Common myeloid progenitor, CD34-positive (primary cell): ENCODE data around the gene ARPP21.

Experiments
- CTCF ChIA-PET: fragments of 350-600 bp; sonication (Branson Sonifier 250); formaldehyde crosslinking; loops from one replicate; lab custom pipeline; 2021; ENCODE audit warnings: antibody characterized with exemption; lab: Charles Lee
- POLR2A ChIA-PET: fragments of 350-600 bp; sonication (Branson Sonifier 250); formaldehyde crosslinking; loops from one replicate; lab custom pipeline; 2021; ENCODE audit warnings: antibody characterized with exemption; lab: Charles Lee
- DNase-seq, 3 donors: peaks; one replicate each; pipeline versions ENCODE4 v3.0.0 to v3.0.0-alpha.2; 2013
- H3K27ac ChIP-seq, 2 experiments: 1 replicate in 1 of 2; 2 replicates in 1 of 2; pipeline ENCODE4 v1.7.0; 2013; ENCODE audit warnings: inconsistent platforms in 2 of 2, low read length in 2 of 2, mild to moderate bottlenecking in 2 of 2, low read depth in 1 of 2, moderate library complexity in 1 of 2; ENCODE audit not compliant: severe bottlenecking in 2 of 2, insufficient read depth in 1 of 2, poor library complexity in 1 of 2
- H3K27me3 ChIP-seq, 5 experiments: replicated peaks in 2 of 5; 1 replicate in 3 of 5; 2 replicates in 2 of 5; pipeline versions ENCODE4 v1.6.1 to v1.7.0; 2013; ENCODE audit warnings: low read length in 4 of 5, mild to moderate bottlenecking in 2 of 5, moderate library complexity in 2 of 5, inconsistent platforms in 1 of 5; ENCODE audit not compliant: insufficient read depth in 5 of 5, control insufficient read depth in 4 of 5
- H3K36me3 ChIP-seq, 4 experiments: 1 replicate in 2 of 4; 2 replicates in 2 of 4; pipeline versions ENCODE4 v1.6.1 to v1.7.0; 2013; ENCODE audit warnings: low read length in 3 of 4, control low read depth in 1 of 4, mild to moderate bottlenecking in 1 of 4; ENCODE audit not compliant: control insufficient read depth in 4 of 4, insufficient read depth in 4 of 4
- H3K4me1 ChIP-seq, 4 experiments: 1 replicate in 3 of 4; 2 replicates in 1 of 4; pipeline versions ENCODE4 v1.6.1 to v1.7.1; 2013; ENCODE audit warnings: low read length in 3 of 4, mild to moderate bottlenecking in 3 of 4, control low read depth in 1 of 4, inconsistent platforms in 1 of 4, moderate library complexity in 1 of 4; ENCODE audit not compliant: control insufficient read depth in 4 of 4, insufficient read depth in 4 of 4; ENCODE audit errors: control extremely low read depth in 1 of 4
- H3K4me3 ChIP-seq, 7 experiments: 1 replicate in 4 of 7; 2 replicates in 3 of 7; pipeline versions ENCODE4 v1.5.1 to v1.7.0; 2013; ENCODE audit warnings: mild to moderate bottlenecking in 7 of 7, low read length in 6 of 7, moderate library complexity in 6 of 7, inconsistent platforms in 2 of 7, low read depth in 2 of 7, control low read depth in 1 of 7; ENCODE audit not compliant: insufficient read depth in 4 of 7, control insufficient read depth in 1 of 7; ENCODE audit errors: extremely low read depth in 1 of 7
- H3K9me3 ChIP-seq, 5 experiments: 1 replicate in 4 of 5; 2 replicates in 1 of 5; pipeline versions ENCODE4 v1.6.1 to v1.7.1; 2013; ENCODE audit warnings: low read length in 4 of 5, mild to moderate bottlenecking in 2 of 5, inconsistent platforms in 1 of 5, low read depth in 1 of 5, moderate library complexity in 1 of 5; ENCODE audit not compliant: control insufficient read depth in 4 of 5, insufficient read depth in 2 of 5; ENCODE audit errors: control extremely low read depth in 1 of 5
- WGBS: methylation state at CpG from one replicate; pipeline ENCODE4 v1.1.5; 2013; ENCODE audit not compliant: insufficient coverage; 5-methylcytosine and 5-hydroxymethylcytosine counted together

Gene ARPP21

GRCh38 chr3:35784169-35784568, 144.8 kb downstream of the ARPP21 start:
- CTCF ChIA-PET, result no interaction called here
- Histone ChIP-seq H3K4me1 (peaks cover 0 to 2% (median 0%) of the 10 kb centered on the region in 4 experiments), H3K4me3 (no peak overlapping the region), H3K27me3 (no peaks in the 10 kb centered on the region), H3K9me3 (peaks cover 0 to 4% (median 0%) of the 10 kb centered on the region in 5 experiments), H3K27ac (no peak overlapping the region), H3K36me3 (no peaks in the 10 kb centered on the region)
- POLR2A ChIA-PET, result no interaction called here
- no peak for DNase-seq
- no CpG with 5 or more reads among the region's 1 CpG for WGBS

GRCh38 chr3:35785234-35785888, 146.0 kb downstream of the ARPP21 start:
- Histone ChIP-seq H3K9me3 (peaks cover 0 to 4% (median 0%) of the 10 kb centered on the region in 5 experiments), H3K27ac (no peak overlapping the region), H3K27me3 (no peaks in the 10 kb centered on the region), H3K4me1 (peaks cover 0 to 2% (median 0%) of the 10 kb centered on the region in 4 experiments), H3K4me3 (no peak overlapping the region), H3K36me3 (no peaks in the 10 kb centered on the region)
- WGBS, result 0% methylated on average over 1 of the region's 4 CpGs
- POLR2A ChIA-PET, result no interaction called here
- DNase-seq, result peak in 1 of 3 donors; percentile 2
- CTCF ChIA-PET, result no interaction called here

DNA sequence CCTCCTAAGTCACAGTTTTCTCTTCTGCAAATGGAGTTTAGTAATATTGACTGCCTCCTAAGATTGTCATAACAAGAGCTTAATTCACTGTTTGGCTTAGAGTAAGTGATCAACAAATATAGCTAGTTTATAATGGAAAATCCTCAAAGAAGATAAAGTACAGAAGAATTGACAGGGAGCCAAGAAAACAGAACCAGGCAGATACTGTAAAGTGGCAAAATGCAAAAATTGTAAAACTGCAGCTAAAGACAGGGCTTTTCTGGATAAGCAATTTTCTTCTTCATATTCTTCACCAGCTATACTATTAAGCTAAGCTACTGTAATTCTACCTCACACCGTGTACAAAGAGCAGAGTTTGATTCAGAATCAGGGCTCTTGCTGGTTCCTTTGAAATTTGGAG, 148.6 kb downstream of the ARPP21 start:
- ChIA-PET POLR2A (no interaction called here), CTCF (no interaction called here)
- no CpG with 5 or more reads among the region's 1 CpG for WGBS
- peaks cover 0 to 2% (median 0%) of the 10 kb centered on the region in 4 experiments for H3K4me1 ChIP-seq
- no peaks in the 10 kb centered on the region for H3K9me3 ChIP-seq
- no peaks in the 10 kb centered on the region for H3K36me3 ChIP-seq
- DNase-seq, result no peak
- no peaks in the 10 kb centered on the region for H3K27me3 ChIP-seq
- H3K27ac ChIP-seq, result no peak overlapping the region
- H3K4me3 ChIP-seq, result no peak overlapping the region

DNA sequence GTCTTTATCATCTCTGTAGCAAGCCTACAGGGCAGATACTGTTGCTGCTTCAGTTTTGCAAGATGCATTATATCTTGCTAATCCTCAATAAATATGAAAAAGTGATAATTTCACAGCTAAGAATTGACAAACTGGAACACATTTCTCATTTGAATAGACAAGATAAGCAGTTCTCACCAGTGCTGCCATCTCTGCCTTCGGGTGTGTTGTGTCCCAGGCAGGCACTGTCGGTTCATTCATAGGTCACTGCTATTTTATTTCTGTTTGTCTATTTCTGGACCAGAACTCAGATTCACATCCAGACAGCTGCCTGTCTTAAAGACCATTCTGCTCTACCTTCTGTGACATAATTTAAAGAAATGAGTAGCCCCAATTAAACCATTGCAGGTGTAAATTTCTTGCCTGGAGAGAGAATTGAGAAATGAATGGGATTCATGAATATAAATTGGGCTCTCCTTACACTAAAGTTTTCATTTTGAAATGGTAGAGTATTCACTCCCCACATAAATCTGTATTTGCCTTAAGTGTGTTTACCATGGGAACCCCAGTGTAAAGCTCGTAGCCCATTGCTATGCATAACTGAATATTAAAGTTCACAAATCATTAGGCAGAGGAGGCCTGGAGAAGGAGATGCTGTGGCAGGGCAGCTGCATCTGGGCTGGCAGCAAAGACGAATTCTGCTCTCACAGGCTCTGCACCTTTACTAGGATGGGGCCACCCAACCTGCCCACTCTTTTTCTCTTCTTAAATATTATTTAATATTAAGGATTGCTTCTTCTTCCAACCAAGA, 149.9 kb downstream of the ARPP21 start:
- no peak for DNase-seq
- POLR2A ChIA-PET, result no interaction called here
- Histone ChIP-seq H3K9me3 (no peaks in the 10 kb centered on the region), H3K27me3 (peaks cover 0 to 2% (median 0%) of the 10 kb centered on the region in 5 experiments), H3K27ac (no peak overlapping the region), H3K4me1 (peaks cover 0 to 2% (median 0%) of the 10 kb centered on the region in 4 experiments), H3K4me3 (no peak overlapping the region), H3K36me3 (no peaks in the 10 kb centered on the region)
- CTCF ChIA-PET, result no interaction called here
- WGBS, result 89% methylated on average over 3 of the region's 4 CpGs

DNA sequence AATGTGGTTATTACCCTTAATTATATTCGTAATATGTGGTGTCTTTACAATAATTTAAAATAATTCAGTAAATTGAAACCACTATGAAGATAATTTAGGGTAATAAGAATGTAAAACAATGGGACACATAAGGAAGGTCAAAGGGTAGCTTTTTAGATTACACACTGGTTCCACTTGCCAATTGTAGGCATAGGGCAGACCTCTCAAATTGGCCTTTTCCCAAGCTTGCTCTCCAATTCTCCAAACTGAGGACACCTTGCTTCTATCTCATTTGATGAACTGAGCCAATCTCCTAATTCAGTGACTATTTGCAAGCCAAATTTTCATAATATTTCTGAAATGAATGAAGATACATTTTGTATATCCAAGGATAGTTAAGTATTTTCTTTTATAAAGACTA, 151.4 kb downstream of the ARPP21 start:
- Histone ChIP-seq H3K4me1 (no peaks in the 10 kb centered on the region), H3K27ac (no peak overlapping the region), H3K9me3 (no peaks in the 10 kb centered on the region), H3K4me3 (no peak overlapping the region), H3K27me3 (peaks cover 0 to 2% (median 0%) of the 10 kb centered on the region in 5 experiments), H3K36me3 (no peaks in the 10 kb centered on the region)
- ChIA-PET CTCF (no interaction called here), POLR2A (no interaction called here)
- WGBS, result no CpG with 5 or more reads among the region's 1 CpG
- DNase-seq, result no peak

DNA sequence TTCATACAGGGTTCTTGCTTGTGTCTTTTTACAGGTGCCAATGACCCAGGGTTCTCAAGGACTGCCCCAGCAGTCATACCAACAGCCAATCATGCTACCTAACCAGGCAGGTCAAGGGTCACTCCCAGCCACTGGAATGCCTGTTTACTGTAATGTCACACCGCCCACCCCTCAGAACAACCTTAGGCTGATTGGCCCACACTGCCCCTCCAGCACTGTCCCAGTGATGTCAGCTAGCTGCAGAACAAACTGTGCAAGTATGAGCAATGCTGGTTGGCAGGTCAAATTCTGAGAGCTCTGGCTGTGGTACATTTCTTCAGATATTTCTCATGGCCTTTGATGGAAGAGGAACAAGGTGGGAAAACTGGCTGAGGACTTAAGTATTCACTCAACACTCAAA, 154.3 kb downstream of the ARPP21 start:
- WGBS, result 71% methylated on average over 1 of the region's 1 CpG
- no peak for DNase-seq
- ChIA-PET POLR2A (no interaction called here), CTCF (no interaction called here)
- peaks cover 0 to 2% (median 0%) of the 10 kb centered on the region in 5 experiments for H3K27me3 ChIP-seq
- H3K4me1 ChIP-seq, result no peaks in the 10 kb centered on the region
- no peak overlapping the region for H3K27ac ChIP-seq
- H3K9me3 ChIP-seq, result no peaks in the 10 kb centered on the region
- H3K36me3 ChIP-seq, result no peaks in the 10 kb centered on the region
- no peak overlapping the region for H3K4me3 ChIP-seq

DNA sequence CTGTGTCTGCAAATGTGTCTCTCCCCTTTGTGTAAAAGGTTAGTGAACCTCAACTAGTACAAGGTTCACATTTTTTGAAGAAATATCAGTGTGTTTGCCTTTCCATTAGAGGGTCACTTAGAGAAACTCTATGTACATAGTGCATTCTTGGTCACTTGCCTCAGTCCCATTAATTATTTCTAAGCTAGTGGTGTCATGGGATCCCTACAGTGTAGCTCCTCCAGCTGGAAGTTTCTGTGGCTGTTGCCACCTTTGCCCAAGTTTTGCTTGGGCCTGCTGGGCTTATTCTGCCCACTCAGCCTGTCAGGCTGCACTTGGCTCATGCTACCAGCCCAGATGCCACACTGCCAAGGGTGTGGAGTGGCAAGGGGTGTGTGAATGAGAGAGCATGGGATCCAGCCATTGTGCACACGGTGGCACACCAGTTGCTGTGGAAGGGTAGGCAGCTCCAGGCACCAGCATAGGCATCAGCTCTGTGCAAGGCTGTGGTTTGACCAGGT, 161.7 kb downstream of the ARPP21 start:
- H3K27ac ChIP-seq, result no peak overlapping the region
- ChIA-PET POLR2A (no interaction called here), CTCF (no interaction called here)
- no peaks in the 10 kb centered on the region for H3K36me3 ChIP-seq
- no peaks in the 10 kb centered on the region for H3K27me3 ChIP-seq
- H3K4me1 ChIP-seq, result no peaks in the 10 kb centered on the region
- H3K9me3 ChIP-seq, result peaks cover 0 to 2% (median 0%) of the 10 kb centered on the region in 5 experiments
- H3K4me3 ChIP-seq, result no peak overlapping the region
- no CpG with 5 or more reads among the region's 1 CpG for WGBS
- DNase-seq, result no peak
